HG03460 (cell line): ENCODE results near the gene RBM33.

Experiments used
- ATAC-seq: cut with Tn5 transposase; IDR thresholded peaks from one replicate; pipeline ENCODE4 v1.9.1; 2021; ENCODE audit not compliant: unreplicated experiment

Gene RBM33

DNA sequence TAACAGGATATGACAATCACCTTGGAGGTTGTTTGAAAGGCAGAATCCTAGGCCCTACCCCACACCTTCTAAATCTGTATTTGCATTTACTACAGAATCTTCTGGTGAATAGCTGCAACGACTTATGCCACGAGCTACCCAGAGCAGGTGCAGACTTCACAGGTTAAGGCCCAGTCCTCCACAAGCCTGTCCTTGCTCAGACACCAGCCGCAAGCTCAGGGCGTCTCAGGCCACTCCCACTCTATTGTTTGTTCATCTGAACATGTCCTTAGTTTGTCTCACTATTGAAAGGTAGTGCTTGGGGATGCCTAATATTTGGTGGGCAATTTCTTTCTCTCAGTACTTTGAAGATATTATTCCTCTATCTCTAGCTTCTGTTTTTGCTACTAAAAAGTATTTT lies 18.9 kb upstream of the RBM33 start:
- ATAC-seq: no peak

DNA sequence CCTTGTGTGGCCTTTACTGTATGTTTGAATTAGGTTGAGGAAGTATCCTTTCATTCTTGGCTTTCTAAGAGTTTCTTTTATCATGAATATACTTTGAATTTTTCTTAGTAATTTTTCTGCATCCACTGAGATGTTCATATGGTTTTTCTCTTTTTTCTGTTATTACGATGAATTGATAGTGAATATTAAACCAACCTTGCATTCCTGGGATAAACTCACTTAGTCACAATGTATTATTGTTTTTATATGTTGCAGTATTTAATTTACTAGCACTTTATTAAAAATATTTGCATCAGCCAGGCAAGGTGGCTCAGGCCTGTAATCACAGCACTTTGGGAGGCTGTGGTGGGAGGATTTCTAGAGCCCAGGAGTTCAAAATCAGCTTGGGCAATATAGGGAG lies 15.3 kb upstream of the RBM33 start:
- ATAC-seq: no peak

DNA sequence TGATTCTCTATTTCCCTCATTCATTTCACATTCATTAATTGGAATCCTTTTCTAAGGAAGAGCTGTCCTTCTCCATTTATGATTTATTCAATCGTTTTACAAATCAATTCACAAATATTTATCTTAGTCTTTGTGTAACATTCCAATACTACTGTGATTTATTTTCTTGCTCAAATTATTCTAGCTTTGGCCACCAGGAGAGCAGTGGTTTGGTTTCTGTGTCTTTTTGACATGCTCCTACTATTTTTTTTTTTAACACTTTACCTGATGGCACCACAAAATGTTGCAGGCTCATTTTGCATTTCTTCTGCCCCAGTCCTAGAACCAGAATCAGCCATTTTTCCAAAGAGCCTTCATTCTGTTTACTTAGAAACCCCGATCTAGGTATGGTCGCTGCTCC lies 13.3 kb upstream of the RBM33 start:
- no peak for ATAC-seq

DNA sequence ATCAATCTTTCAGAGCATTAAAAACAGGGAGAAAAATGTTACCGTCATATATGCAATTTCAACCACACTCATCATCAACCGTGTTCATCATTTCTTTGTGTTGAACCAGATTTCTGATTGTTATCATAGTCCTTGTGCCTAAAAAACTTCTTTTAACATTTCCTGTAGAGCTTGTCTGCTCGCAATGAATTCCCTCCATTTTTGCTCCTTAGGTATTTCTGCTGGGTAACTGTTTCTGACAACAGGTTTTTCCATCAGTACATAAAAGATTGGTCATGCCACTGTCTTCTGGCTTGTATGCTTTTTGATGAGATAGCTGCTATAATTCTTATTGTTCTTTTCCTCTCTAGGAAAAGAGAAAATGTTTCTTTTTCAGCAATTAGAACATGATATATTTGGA lies 8.6 kb upstream of the RBM33 start:
- ATAC-seq: no peak

DNA sequence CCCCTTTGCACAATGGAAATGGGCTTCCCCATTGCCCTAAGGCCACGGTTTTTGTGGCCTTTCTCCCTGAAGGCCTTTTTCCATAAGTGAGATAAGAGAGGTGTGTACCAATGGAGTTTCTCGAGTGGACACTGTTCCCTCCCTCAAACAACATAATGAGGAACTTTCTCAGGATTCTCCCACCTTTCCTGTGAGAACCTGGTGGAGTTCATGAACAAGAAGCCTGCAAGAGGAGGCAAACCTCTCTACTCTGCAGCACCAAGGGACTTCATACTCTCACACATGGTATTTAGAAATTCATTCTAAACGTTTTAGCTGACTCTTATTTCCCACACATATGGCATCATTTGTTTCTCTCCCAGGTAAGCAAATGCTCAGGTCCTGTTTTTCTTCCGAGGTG lies 7.3 kb upstream of the RBM33 start:
- ATAC-seq: no peak

DNA sequence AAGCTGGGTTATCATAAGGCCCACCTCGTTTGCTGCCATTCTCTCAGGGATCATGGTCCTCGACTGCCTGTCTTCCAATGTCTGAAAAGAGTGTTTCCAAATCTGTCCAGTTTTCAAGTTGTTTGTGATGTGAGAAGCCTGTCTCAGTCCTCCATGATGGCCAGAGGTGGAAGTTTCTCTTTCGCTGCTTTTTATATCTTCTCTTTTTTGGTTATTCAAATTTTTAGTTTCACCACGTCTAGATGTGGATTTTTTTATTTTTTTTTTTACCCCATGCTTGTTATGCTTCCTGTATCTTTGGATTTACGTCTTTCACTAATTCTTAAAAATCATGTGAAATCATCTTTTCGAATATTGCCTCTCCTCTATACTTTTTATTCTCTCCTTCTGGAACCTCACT lies 6.1 kb upstream of the RBM33 start:
- ATAC-seq: no peak

DNA sequence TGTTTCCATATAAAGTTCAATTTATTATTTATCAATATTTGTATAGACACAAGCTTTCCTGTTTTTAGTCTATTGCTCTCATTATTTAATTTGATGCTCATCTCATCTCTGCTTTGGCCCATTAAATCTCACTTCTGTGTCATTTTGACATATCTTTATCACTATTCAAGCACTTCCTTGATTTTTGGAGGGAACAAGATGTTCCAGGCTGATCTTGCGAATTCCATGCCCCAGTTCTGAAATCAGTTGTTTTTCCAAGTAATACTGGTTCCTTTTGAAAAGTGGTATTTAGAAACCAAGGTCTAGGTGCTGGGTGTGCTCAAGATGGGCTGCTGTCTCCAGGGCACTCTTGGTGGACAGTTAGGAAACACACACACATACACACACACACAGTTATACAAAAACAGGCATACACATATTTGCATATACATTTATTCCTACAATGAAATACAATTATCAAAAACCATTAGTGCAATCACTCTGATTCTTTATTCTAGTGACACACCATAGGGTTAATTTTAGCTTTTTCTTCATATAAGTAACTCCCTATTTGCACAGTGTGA lies 4.4 kb upstream of the RBM33 start:
- ATAC-seq: no peak

DNA sequence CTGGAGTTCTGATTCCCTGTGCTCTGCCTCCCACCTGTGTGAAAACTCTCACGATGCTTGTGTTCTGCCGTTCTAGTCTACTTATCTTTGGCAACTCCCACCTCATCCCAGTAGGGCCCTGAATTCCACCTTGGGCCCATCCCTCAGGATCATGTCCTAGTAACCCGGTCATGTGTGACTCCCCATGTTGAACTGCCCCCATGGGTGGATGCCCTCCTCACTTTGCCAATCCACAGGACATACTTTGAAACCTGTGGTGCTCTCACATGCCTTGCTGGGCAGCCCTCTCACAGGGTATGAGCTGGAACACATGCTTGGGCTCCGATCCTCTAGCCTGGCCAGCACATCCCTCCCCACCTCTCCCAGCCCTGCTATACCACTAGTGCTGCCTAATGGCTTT lies 3.8 kb upstream of the RBM33 start:
- ATAC-seq: no peak

DNA sequence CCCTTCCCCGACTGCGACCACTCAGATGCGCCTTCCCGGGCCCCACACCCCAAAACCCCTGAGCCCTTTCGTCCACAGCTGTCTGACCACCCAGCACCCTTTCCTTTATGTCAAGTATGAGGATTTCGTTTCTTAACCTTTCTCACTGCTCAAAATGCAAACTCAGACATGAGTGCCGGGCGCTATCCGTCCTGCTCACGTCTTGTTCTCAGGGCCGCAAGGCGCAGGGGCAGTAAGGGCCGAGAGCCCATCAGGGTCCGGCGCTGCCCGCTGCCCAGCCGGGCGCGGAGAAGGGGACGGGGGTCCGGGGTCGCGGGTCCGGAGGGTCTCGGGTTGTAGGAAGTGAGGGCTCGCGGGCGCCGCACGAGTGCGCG lies 670 bp upstream of the RBM33 start:
- ATAC-seq: peak; percentile 24

DNA sequence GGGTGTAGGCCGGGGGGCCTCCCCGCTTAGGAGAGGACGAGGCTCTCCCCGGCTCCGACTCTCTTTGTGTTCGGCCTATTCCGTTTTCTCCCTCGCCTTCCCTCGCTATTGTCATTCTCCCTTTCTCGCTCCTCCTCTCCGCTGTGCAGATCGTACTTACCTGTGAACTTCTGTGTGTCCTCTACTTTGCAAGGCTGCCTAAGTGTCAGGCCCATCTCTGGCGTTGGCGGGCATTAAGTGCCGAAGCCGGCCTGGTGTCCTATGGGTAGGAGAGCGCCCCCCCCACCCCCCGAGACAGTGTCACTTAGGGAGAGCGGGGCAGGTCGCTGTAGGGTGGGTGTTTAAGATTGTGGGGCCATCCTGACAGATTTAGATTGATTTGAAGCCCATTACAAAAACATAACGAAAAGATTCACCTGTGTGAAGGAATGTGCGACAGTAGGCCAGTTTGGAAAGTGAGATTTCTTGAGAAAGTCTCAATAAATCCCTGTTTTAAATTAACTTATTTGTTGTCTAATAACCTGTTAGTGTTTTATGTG lies 579 bp downstream of the RBM33 start:
- ATAC-seq: peak; percentile 44

DNA sequence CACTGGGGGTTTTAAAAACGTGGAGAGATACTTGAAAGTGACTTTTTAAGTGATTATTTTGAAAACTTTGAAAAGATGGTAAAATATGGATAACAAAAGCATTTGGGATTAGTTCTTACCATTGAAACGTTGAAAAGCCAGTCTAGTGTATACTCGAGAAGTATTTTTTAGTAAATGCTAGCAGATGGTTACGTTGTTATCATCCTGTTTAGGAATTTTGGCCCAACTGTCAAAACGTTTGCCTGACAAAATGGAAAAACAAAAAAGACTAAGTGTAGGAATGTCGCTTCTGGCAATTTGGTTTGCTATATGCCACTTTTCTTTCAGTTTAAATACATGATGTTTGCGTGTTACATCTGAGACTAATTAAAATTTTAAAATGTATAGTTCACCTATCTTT lies 1.2 kb downstream of the RBM33 start:
- ATAC-seq: no peak

DNA sequence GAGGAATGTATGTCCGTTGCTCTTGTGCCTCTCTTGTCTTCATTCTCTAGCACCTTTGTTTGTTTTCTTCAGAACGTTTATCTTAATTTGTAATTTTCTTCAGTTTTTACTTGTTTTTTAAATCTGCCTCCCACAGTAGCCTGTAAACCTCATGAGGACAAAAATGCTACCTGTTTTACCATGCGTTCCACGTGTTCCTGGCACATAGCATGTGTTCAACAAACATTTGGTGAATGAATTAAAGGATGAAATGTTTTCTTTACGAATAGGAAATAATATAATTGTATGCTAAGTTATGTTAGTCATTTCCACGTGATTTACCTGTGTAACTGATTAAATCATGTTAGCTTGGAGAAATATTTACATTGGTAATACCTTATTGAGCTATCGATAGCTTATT lies 2.2 kb downstream of the RBM33 start:
- no peak for ATAC-seq

DNA sequence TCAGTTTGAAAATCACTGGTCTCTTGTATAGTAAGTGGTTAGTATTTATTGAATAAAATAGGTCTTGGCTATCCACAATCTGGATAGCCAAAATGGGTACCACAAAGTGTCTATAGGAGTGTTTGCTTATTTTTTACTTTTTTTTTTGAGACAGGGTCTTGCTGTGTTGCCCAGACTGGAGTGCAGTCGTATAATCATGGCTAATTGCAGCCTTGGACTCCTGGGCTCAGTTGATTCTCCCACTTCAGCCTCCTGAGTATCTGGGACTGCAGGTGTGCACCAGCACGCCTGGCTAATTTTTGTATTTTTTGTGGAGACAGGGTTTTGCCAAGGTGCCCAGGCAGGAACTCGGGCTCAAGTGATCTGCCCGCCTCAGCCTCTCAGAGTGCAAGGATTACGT lies 2.8 kb downstream of the RBM33 start:
- no peak for ATAC-seq

DNA sequence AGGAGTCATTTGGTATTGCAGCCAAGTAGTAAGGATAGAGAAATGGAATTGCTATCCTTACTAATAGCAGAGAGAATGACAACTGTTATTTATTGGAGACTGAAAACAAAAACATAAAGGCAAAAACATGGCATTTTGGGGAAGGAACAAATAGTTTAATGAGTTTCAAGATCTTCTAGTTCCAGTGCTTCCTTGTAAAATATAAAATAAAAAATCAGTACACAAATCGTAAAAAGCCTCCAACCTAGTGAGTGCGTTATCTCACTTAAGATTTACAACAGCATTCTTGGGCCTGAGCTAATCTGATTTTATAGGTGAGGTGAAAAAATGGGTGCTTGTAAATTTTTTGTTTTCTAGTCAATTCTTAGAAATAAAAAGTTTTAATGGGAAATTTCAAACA lies 3.3 kb downstream of the RBM33 start:
- ATAC-seq: no peak

DNA sequence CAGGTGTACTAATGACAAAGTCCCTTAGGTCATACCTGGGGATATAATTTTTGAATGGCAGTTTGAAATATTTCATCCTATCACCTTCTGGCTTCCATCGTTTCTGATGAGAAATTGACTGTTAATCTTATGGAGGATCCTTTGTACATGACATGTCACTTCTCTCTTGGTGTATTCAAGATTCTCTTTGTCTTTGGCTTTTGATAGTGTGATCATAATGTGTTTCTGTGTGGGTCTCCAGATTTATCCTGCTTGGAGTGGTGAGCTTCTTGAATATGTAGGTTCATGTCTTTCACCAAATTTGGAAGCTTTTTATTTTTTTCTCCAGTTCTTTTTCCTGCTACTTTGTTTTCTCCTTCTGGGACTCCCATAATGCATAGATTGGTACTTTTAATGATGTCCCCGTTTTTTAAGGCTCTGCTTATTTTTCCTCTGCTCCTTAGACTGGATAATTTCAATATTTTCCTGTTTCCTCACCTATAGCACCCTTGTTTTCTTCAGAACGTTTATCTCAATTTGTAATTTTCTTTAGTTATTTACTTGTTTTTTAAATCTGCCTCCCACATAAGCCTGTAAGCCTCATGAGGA lies 4.4 kb downstream of the RBM33 start:
- no peak for ATAC-seq

DNA sequence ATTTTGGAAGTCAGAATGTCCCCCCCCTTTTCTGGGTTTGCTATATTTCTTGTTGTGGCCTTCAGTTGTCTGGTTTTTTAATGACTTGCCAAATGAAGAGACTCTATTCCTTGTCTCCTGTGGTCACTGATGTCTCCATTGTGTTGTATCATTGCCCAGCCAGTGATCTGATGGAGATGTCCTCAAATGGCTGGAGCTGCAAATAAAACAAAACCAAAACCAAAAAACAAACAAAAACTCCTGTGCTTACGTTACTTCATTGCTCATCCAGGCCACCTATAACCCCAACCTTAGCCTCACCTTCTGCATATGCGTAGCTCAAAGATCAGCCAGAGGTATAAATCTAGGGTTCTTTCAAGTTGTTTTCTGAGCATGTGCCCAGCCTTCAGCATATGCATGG lies 5.1 kb downstream of the RBM33 start:
- no peak for ATAC-seq

DNA sequence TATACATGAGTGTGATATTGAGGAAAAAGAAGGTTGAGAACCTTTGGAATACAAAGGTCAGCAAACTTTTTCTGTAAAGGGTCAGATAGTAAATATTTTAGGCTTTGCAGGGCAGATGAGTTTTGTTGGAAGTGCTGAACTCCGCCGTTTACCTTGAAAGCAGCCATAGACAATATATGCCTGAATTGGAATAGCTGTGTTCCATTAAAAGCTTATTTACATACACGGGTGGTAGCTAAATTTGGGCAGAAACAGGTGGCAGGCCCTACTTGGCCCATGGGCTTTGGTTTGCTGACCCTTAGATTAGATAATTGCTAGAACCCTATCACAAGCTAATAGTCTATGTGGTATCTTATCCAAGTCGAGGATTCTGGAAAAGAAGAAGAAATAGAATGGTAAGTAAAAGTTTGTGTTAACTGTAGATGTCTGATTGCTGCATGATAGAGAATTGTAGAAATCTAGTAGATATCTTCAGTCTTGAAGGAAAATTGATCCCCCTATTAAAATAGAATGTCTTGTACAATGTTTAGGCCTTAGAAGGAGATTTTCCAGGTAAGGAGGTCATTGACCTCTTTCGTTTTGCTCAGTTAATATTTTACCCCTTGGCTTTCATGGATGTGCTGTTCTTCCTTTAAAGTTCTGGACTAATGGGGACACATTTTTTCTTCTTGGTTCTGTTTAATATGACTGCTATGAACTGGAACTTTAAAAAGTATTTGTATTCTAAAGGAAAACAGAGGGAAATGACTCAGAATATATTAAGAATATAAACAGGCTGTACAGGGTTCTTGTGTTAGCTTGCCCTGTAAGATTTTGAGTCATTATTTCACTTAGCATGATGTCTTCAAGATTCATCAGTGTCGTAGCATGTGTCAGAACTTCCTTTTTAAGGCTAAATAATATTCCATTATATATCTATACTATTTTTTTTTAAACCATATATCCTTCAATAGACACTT lies 8.0 kb downstream of the RBM33 start:
- ATAC-seq: no peak

DNA sequence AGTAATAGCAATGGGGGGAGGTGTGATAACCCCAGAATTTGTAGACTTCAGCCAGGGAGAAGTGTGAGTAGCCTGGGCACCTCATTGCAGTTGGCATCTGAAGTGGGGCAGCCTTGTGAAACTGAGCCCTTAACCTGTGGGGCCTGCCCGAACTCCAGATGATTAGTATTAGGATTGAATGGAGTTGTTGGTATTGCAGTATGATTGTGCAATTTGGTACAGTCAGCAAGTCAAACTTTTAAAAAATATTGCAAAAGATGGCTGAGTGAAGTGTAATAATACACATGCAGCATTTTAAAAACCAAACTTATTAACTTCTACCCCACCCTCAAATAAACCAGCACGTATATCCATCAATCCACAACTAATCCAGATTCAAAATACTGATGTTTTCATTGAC lies 9.3 kb downstream of the RBM33 start:
- no peak for ATAC-seq

DNA sequence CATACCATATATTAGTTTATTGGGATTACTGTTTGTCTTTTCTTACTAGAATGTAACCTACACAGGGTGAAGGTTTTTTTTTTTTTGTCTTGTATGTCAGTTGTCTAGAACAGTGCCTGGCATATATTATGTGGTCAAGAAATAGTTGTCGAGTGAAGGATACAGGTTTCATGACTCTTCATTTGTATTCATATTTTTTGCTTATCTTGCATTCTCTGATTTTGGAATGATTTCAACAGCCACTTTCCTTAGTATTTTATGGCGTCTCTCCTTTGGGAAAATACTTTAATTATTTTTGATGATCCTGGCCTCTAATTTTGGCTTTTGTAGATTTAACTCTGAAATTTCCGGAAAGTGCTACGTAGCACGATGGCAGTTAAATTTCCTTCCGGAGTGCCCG lies 12.4 kb downstream of the RBM33 start:
- no peak for ATAC-seq

DNA sequence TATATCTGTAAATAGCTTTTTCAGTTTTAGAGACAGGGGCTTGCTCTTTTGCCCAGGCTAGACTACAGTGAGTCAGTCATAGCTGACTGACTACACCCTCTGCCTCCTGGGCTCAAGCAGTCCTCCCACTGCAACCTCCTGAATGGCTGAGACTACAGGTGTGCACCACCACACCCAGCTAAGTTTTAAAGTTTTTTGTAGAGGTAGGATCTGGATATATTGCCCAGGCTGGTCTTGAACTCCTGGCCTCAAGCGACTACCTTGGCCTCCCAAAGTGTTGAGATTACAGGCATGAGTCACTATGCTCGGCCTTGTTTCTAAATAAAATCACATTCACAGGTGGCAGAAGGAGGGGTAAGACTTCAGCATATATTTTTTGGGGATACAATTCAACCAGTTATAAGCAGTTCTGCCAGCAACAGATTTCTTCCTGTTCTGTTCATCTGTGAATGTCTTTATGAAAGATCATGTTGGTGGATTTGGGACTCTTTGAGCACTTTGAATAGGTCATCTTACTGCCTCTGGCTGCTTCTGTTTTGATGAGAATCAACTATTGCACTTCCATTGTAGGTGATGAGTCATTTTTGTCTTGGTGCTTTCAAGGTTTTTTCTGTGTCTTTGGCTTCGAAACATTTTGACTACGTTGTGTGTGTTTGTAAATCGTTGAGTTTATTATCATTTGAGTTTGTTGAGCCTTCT lies 15.7 kb downstream of the RBM33 start:
- ATAC-seq: peak; percentile 73

DNA sequence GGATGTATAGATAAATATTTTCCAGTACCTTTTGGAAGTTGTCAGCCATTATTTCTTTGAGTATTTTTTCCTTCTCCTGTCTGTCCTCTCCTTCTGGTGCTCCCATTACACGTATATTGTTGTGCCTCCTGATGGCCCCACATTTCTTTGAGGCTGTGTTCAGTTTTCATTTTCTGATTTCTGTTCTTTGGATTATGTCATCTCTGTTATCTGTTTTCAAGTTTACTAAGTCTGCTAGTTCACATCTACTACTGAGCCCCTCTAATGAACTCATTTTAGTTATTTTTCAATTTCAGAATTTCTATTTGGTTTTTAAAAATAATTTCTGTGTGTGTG lies 16.3 kb downstream of the RBM33 start:
- peak; percentile 58 for ATAC-seq
